GM13977 (cell line): ENCODE measurements around the gene MFN2.

Experiments
- DNase-seq: peaks from one replicate; pipeline ENCODE4 v3.0.0; 2012; ENCODE audit warnings: low spot score
- CTCF ChIP-seq: IDR thresholded peaks from 2 replicates; pipeline ENCODE4 v1.5.1; 2012; ENCODE audit warnings: mild to moderate bottlenecking, control low read depth; ENCODE audit not compliant: insufficient read depth; ENCODE audit errors: extremely low read depth, missing control alignments
- in situ Hi-C: fragments of 300-500 bp; cut with MboI; formaldehyde crosslinking; loops from one replicate; pipeline ENCODE4 v1.12.0; 2022; ENCODE audit warnings: low sequenced_read_pairs, low pct_unique_long_range_greater_than_20kb, mixed read lengths, inconsistent platforms; ENCODE audit not compliant: unreplicated experiment

The MFN2 gene

GRCh38 chr1:11948822-11949458 lies 31.3 kb upstream of the MFN2 start:
- no peak for DNase-seq
- in situ Hi-C loops, result no loop called here
- TF ChIP-seq CTCF, result no peak

DNA sequence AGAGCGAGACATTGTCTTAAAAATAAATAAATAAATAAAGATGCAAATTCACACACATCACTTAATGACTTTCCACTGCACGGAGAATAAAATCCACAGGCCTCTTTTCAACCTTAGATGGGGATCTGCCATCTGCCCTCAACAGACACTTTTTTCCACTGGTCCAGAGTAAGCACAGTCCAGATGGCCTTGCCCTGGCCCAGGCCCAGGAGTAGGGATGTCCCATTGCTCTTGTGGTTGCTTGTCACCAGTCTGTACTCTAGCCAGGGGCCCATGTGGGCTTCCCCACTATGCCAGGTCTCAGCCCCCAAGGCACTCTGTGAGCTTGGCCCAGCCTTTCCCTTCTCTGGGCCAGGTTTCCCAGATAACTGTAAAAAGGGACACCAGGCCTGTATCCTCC lies 28.3 kb upstream of the MFN2 start:
- no peak for DNase-seq
- TF ChIP-seq CTCF, result no peak
- in situ Hi-C loops, result no loop called here

DNA sequence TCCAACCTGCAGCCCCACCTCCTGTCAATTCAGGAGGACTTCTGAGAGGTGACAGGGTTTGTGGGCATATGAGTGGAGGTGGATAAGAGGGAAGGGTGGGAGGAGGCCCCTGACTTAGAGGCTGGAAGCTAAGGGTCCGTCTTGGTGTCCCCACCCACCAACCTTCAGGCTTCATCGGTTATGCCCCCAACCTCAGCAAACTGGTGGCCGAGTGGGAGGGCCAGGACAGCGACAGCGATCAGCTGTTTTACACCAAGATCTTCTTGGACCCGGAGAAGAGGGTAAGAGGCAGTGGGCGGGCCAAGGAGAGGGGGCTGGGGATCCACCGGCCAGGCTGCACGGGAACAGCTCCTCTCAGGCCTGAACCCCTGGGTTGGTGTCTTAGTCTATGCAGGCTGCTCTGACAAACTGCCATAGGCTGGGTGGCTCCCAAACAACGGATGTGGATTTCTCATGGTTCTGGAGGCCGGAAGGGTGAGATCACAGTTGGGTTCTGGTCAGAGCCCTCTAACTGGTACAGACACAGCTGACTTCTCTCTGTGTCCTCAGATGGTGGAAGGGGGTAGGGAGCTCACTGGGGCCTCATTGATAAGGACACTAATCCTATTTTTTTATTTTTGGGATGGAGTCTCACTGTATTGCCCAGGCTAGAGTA lies 27.7 kb upstream of the MFN2 start:
- no peak for DNase-seq
- no peak for TF ChIP-seq CTCF
- in situ Hi-C loops, result no loop called here

DNA sequence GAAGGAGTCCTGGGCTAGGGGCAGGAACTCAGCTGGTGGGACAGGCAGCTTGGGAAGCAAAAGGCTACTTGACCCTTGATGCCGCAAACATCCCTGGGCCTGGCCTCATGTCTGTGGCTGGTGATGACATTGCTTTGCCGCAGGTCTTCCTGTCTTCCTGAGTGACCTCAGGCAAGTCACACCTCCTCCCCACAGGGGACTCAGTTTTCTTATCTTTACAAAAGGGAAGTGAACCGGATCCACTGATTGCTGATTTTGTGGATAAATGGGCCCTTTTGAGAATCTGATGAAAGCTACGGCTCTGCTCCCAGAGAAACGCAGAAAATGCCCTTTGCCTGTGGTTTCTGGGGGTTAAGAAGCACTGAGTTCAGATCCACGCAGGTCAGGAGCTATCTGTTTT lies 25.0 kb upstream of the MFN2 start:
- no peak for DNase-seq
- TF ChIP-seq CTCF, result no peak
- in situ Hi-C loops, result no loop called here

- no peak for TF ChIP-seq CTCF
- DNase-seq, result no peak
- in situ Hi-C loops, result no loop called here
Observed at GRCh38 chr1:11957398-11957797, 22.8 kb upstream of the MFN2 start.

DNA sequence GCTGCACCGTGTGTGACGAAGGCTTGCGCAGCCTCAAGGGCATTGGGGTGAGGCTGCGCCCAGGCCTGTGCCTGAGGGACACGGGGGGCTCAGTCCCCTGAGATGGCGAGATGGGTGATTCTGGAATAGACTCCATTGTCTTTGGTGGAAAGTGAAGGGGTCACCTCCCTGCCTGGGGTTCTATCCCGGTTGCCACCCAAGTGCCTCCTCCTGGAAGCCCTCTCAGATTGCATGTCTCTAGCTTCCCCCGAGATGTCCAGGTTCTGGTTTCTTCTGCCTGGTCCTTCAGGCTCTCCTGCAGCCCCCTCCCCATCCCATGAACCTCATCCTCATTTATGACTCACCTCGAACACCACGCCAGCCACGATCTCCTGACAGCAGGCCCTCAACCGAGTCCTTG lies 22.3 kb upstream of the MFN2 start:
- in situ Hi-C loops, result no loop called here
- no peak for TF ChIP-seq CTCF

More for the DNA sequence above, 22.3 kb upstream of the MFN2 start:
- no peak for DNase-seq
